H9 (cell line): ENCODE data around the gene GPR160. TPM values are rescaled to one million over a fixed set of nuclear protein-coding genes. Genes with fewer than 3 reads are reported as not detected.

Experiments
- DNase-seq: peaks from one replicate; pipeline ENCODE4 v3.0.0-alpha.2; 2017
- H2AFZ ChIP-seq: one replicate; pipeline ENCODE4 v1.6.1; 2013; ENCODE audit warnings: mild to moderate bottlenecking, low read length, control low read depth, moderate library complexity
- H2AK5ac ChIP-seq: 2 replicates; pipeline ENCODE4 v1.6.1; 2013; ENCODE audit warnings: low read length, control low read depth, mixed read lengths; ENCODE audit not compliant: insufficient read length
- H2BK120ac ChIP-seq: one replicate; pipeline ENCODE4 v1.6.1; 2013; ENCODE audit warnings: low read depth, mild to moderate bottlenecking, low read length, control low read depth, inconsistent platforms; ENCODE audit not compliant: poor library complexity, severe bottlenecking
- H2BK12ac ChIP-seq: 2 replicates; pipeline ENCODE4 v1.6.1; 2013; ENCODE audit warnings: low read length, control low read depth, mixed read lengths, low read depth; ENCODE audit not compliant: insufficient read length
- H2BK15ac ChIP-seq: 2 replicates; pipeline ENCODE4 v1.6.1; 2013; ENCODE audit warnings: low read depth, low read length, control low read depth
- H2BK20ac ChIP-seq: one replicate; pipeline ENCODE4 v1.6.1; 2013; ENCODE audit warnings: low read depth, mild to moderate bottlenecking, low read length, control low read depth, inconsistent platforms; ENCODE audit not compliant: poor library complexity, severe bottlenecking
- H2BK5ac ChIP-seq: 2 replicates; pipeline ENCODE4 v1.6.1; 2013; ENCODE audit warnings: low read length, control low read depth, mixed read lengths; ENCODE audit not compliant: insufficient read length
- H3K14ac ChIP-seq: 2 replicates; pipeline ENCODE4 v1.6.1; 2013; ENCODE audit warnings: low read length, control low read depth; ENCODE audit not compliant: insufficient read depth
- H3K18ac ChIP-seq: 2 replicates; pipeline ENCODE4 v1.6.1; 2013; ENCODE audit warnings: low read depth, mild to moderate bottlenecking, mixed read lengths, low read length, control low read depth; ENCODE audit not compliant: insufficient read length
- H3K23ac ChIP-seq: 2 replicates; pipeline ENCODE4 v1.6.1; 2013; ENCODE audit warnings: low read length, control low read depth, mixed read lengths, low read depth; ENCODE audit not compliant: insufficient read length
- H3K23me2 ChIP-seq: 2 replicates; pipeline ENCODE4 v1.6.1; 2013; ENCODE audit warnings: low read depth, mild to moderate bottlenecking, mixed read lengths, low read length, control low read depth; ENCODE audit not compliant: insufficient read length, poor library complexity, severe bottlenecking
- H3K27ac ChIP-seq: 2 replicates; pipeline ENCODE4 v1.5.1; 2013; ENCODE audit warnings: low read length, control low read depth, mixed read lengths, low read depth; ENCODE audit not compliant: insufficient read length
- H3K27me3 ChIP-seq: 2 replicates; pipeline ENCODE4 v1.6.1; 2013; ENCODE audit warnings: low read length, control low read depth, inconsistent platforms; ENCODE audit not compliant: insufficient read depth
- H3K4ac ChIP-seq: 2 replicates; pipeline ENCODE4 v1.6.1; 2013; ENCODE audit warnings: low read depth, mild to moderate bottlenecking, control low read depth, inconsistent platforms, low read length, moderate library complexity
- H3K4me1 ChIP-seq: 2 replicates; pipeline ENCODE4 v1.6.1; 2013; ENCODE audit warnings: low read length, control low read depth, inconsistent platforms; ENCODE audit not compliant: insufficient read depth
- H3K4me2 ChIP-seq: 2 replicates; pipeline ENCODE4 v1.6.1; 2013; ENCODE audit warnings: low read length, control low read depth, mixed read lengths; ENCODE audit not compliant: insufficient read length, insufficient read depth
- H3K56ac ChIP-seq: 2 replicates; pipeline ENCODE4 v1.6.1; 2013; ENCODE audit warnings: low read depth, mild to moderate bottlenecking, mixed read lengths, low read length, control low read depth; ENCODE audit not compliant: insufficient read length
- H3K79me1 ChIP-seq: 2 replicates; pipeline ENCODE4 v1.6.1; 2013; ENCODE audit warnings: low read depth, mild to moderate bottlenecking, moderate library complexity, low read length, control low read depth, inconsistent platforms; ENCODE audit not compliant: insufficient read depth, poor library complexity, severe bottlenecking
- H3K79me2 ChIP-seq: 2 replicates; pipeline ENCODE4 v1.6.1; 2013; ENCODE audit warnings: low read length, control low read depth, inconsistent platforms; ENCODE audit not compliant: insufficient read depth
- H3K9ac ChIP-seq: 2 replicates; pipeline ENCODE4 v1.6.1; 2013; ENCODE audit warnings: low read length, control low read depth, mixed read lengths; ENCODE audit not compliant: insufficient read length; ENCODE audit errors: extremely low read depth
- H3K9me3 ChIP-seq: one replicate; pipeline ENCODE4 v1.6.1; 2013; ENCODE audit warnings: low read depth, low read length, inconsistent platforms; ENCODE audit not compliant: control insufficient read depth
- H3T11ph ChIP-seq: one replicate; pipeline ENCODE4 v1.6.1; 2013; ENCODE audit warnings: mild to moderate bottlenecking, low read length, control low read depth, inconsistent platforms
- H4K20me1 ChIP-seq: one replicate; pipeline ENCODE4 v1.6.1; 2013; ENCODE audit not compliant: control insufficient read depth, insufficient read length, insufficient read depth
- H4K5ac ChIP-seq: 2 replicates; pipeline ENCODE4 v1.6.1; 2013; ENCODE audit warnings: low read depth, mild to moderate bottlenecking, mixed read lengths, low read length, control low read depth; ENCODE audit not compliant: insufficient read length
- H4K8ac ChIP-seq: replicated peaks from 2 replicates; pipeline ENCODE4 v1.6.1; 2013; ENCODE audit warnings: low read length, control low read depth, mixed read lengths, low read depth; ENCODE audit not compliant: insufficient read length
- H4K91ac ChIP-seq: 2 replicates; pipeline ENCODE4 v1.6.1; 2013; ENCODE audit warnings: low read depth, mild to moderate bottlenecking, moderate library complexity, mixed read lengths, low read length, control low read depth; ENCODE audit not compliant: insufficient read length
- H3K27ac Mint-ChIP-seq, 3 experiments: 2 replicates in 2 of 3; 3 replicates in 1 of 3; pipeline ENCODE4 v1.8.0; 2020 to 2021; ENCODE audit warnings: mixed read lengths in 3 of 3, mild to moderate bottlenecking in 1 of 3, moderate library complexity in 1 of 3
- H3K27me3 Mint-ChIP-seq: 2 replicates; pipeline ENCODE4 v1.8.0; 2021; ENCODE audit warnings: low read depth, mild to moderate bottlenecking, moderate library complexity, mixed read lengths
- H3K36me3 Mint-ChIP-seq, 3 experiments: 2 replicates in 2 of 3; 3 replicates in 1 of 3; pipeline ENCODE4 v1.8.0; 2020 to 2021; ENCODE audit warnings: low read depth in 3 of 3, mixed read lengths in 3 of 3; ENCODE audit not compliant: insufficient read depth in 1 of 3
- H3K4me1 Mint-ChIP-seq, 2 experiments: 2 replicates each; pipeline ENCODE4 v1.8.0; 2020; ENCODE audit warnings: mixed read lengths in 2 of 2
- H3K4me3 Mint-ChIP-seq, 2 experiments: 2 replicates in 1 of 2; 3 replicates in 1 of 2; pipeline ENCODE4 v1.8.0; 2020 to 2021; ENCODE audit warnings: mild to moderate bottlenecking in 2 of 2, mixed read lengths in 2 of 2, moderate library complexity in 1 of 2
- H3K9me3 Mint-ChIP-seq, 2 experiments: 2 replicates in 1 of 2; 3 replicates in 1 of 2; pipeline ENCODE4 v1.8.0; 2020; ENCODE audit warnings: mild to moderate bottlenecking in 2 of 2, mixed read lengths in 2 of 2, moderate library complexity in 1 of 2
- WGBS: extraction: QIAGEN DNeasy Blood & Tissue Kit; methylation state at CpG from one replicate; pipeline ENCODE4 v1.1.7; 2013; ENCODE audit warnings: missing lambda C conversion rate, low lambda C conversion rate, mixed read lengths; ENCODE audit not compliant: insufficient read length; ENCODE audit errors: extremely low coverage; 5-methylcytosine and 5-hydroxymethylcytosine counted together
- total RNA-seq: library from RNA; stranded (reverse); gene quantifications from 2 replicates; pipeline ENCODE4 v1.2.1, GENCODE V29; 2021
- TF ChIP-seq, protein P1 (sequence below): fragments of 200-600 bp; sonication (generic); conservative IDR thresholded peaks from 3 replicates; pipeline ENCODE4 v1.8.0; 2021; ENCODE audit warnings: antibody characterized with exemption, mild to moderate bottlenecking

GPR160 gene
- total RNA-seq, 1 experiment from 2014 or later, result 14.1 TPM

DNA sequence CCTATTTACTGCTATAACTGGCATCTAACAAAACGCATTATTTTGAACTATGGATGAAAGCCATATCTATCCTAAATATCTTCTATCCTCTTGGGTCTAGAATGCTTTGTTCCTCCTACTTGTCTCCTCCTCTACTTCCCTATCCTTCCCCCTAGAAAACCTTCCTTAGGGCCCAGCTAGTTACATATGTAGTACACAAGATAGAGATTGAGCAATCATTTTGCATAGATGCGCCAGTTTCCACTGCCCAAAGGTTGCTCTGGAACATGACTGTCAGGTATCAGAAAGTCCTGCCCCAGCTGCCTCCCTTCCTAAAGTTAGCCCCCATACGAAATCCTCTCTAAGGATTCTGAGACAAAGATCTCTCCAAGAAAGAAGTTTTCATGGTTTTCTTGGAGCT lies 55.1 kb downstream of the GPR160 start:
- DNase-seq, result no peak
- no peaks in the 10 kb centered on the region for H3K27me3 Mint-ChIP-seq
- H4K91ac ChIP-seq, result no peak overlapping the region
- H3K79me2 ChIP-seq, result no peaks in the 10 kb centered on the region
- H3K23me2 ChIP-seq, result no peaks in the 10 kb centered on the region
- H3K79me1 ChIP-seq, result no peaks in the 10 kb centered on the region
- H3K4me2 ChIP-seq, result no peak overlapping the region
- TF ChIP-seq, protein P1, sequence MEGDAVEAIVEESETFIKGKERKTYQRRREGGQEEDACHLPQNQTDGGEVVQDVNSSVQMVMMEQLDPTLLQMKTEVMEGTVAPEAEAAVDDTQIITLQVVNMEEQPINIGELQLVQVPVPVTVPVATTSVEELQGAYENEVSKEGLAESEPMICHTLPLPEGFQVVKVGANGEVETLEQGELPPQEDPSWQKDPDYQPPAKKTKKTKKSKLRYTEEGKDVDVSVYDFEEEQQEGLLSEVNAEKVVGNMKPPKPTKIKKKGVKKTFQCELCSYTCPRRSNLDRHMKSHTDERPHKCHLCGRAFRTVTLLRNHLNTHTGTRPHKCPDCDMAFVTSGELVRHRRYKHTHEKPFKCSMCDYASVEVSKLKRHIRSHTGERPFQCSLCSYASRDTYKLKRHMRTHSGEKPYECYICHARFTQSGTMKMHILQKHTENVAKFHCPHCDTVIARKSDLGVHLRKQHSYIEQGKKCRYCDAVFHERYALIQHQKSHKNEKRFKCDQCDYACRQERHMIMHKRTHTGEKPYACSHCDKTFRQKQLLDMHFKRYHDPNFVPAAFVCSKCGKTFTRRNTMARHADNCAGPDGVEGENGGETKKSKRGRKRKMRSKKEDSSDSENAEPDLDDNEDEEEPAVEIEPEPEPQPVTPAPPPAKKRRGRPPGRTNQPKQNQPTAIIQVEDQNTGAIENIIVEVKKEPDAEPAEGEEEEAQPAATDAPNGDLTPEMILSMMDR, result no peak
- no peak overlapping the region for H3K27ac Mint-ChIP-seq
- no CpG with 5 or more reads among the region's 3 CpGs for WGBS
- H3K27ac ChIP-seq, result no peak overlapping the region
- H3K27me3 ChIP-seq, result no peaks in the 10 kb centered on the region
- no peak overlapping the region for H3K56ac ChIP-seq
- H3K4ac ChIP-seq, result no peak overlapping the region
- H2BK20ac ChIP-seq, result no peak overlapping the region
- no peak overlapping the region for H3K23ac ChIP-seq
- no peaks in the 10 kb centered on the region for H3K9me3 Mint-ChIP-seq
- no peak overlapping the region for H3K9ac ChIP-seq
- no peaks in the 10 kb centered on the region for H3K4me1 ChIP-seq
- H2BK120ac ChIP-seq, result no peak overlapping the region
- peaks cover 5 to 43% (median 18%) of the 10 kb centered on the region in 3 experiments; a peak in 5 of 7 replicates for H3K36me3 Mint-ChIP-seq
- no peak overlapping the region for H4K8ac ChIP-seq
- no peaks in the 10 kb centered on the region for H4K20me1 ChIP-seq
- H3T11ph ChIP-seq, result no peak overlapping the region
- no peak overlapping the region for H4K5ac ChIP-seq
- no peak overlapping the region for H2BK5ac ChIP-seq
- H2AK5ac ChIP-seq, result no peak overlapping the region
- no peak overlapping the region for H3K18ac ChIP-seq
- H3K14ac ChIP-seq, result no peak overlapping the region
- no peaks in the 10 kb centered on the region for H3K4me1 Mint-ChIP-seq
- H2BK15ac ChIP-seq, result no peak overlapping the region
- H2BK12ac ChIP-seq, result no peak overlapping the region
- no peak overlapping the region for H3K4me3 Mint-ChIP-seq
- no peaks in the 10 kb centered on the region for H3K9me3 ChIP-seq
- no peak overlapping the region for H2AFZ ChIP-seq
